SK-N-SH (cell line): ENCODE measurements around the gene IFNL1. TPM values are rescaled to one million over a fixed set of nuclear protein-coding genes. Genes with fewer than 3 reads are reported as not detected.
"Not testable (repeated sequence)": the region's sequence is repeated elsewhere in the genome, so short reads cannot be mapped to it uniquely, and the experiment has no call there.

Source experiments
- CTCF ChIA-PET: fragments of 300-600, 350-600 bp; formaldehyde crosslinking; extraction: SDS; loops from one replicate; lab custom pipeline; 2021; lab: Yijun Ruan, JAX
- POLR2A ChIA-PET: fragments of 350-600 bp; sonication (Branson Sonifier 250); formaldehyde crosslinking; extraction: SDS; loops from one replicate; lab custom pipeline; 2020; ENCODE audit warnings: antibody characterized with exemption, inconsistent platforms; lab: Yijun Ruan, JAX
- DNase-seq: peaks from one replicate; pipeline ENCODE4 v3.0.0; 2012
- H2AFZ ChIP-seq: fragments of 200-600 bp; sonication (generic); 2 replicates; pipeline ENCODE4 v1.8.1; 2016; ENCODE audit warnings: antibody characterized with exemption, mild to moderate bottlenecking, low read depth
- H3F3A ChIP-seq: fragments of 200-600 bp; sonication (generic); replicated peaks from 2 replicates; pipeline ENCODE3; 2016; ENCODE audit warnings: antibody characterized with exemption, mild to moderate bottlenecking; ENCODE audit not compliant: insufficient read depth
- H3K27ac ChIP-seq, 2 experiments: fragments of 200-500 bp in 1 of 2; fragments of 200-600 bp in 1 of 2; sonication (Bioruptor generic) in 1 of 2; sonication (generic), shearing (Covaris generic) in 1 of 2; 2 replicates each; pipeline versions ENCODE4 v1.5.1 to v1.6.1; 2014 to 2016; ENCODE audit warnings: low read depth in 2 of 2, inconsistent platforms in 1 of 2, low read length in 1 of 2, mild to moderate bottlenecking in 1 of 2, mixed read lengths in 1 of 2
- H3K27me3 ChIP-seq: fragments of 200-600 bp; sonication (generic), shearing (Covaris generic); 2 replicates; pipeline ENCODE4 v1.6.1; 2016; ENCODE audit warnings: mixed run types; ENCODE audit not compliant: insufficient read depth
- H3K36me3 ChIP-seq, 2 experiments: fragments of 200-500 bp in 1 of 2; fragments of 200-600 bp in 1 of 2; sonication (Bioruptor generic) in 1 of 2; sonication (generic) in 1 of 2; replicated peaks in 1 of 2; 2 replicates each; pipeline versions ENCODE3 to v1.5.1; 2014 to 2016; ENCODE audit warnings: low read length in 1 of 2, mild to moderate bottlenecking in 1 of 2; ENCODE audit not compliant: insufficient read depth in 2 of 2, control insufficient read depth in 1 of 2
- H3K4me1 ChIP-seq, 2 experiments: fragments of 200-500 bp in 1 of 2; fragments of 200-600 bp in 1 of 2; sonication (Bioruptor generic) in 1 of 2; sonication (generic), shearing (Covaris generic) in 1 of 2; 2 replicates each; pipeline versions ENCODE4 v1.5.1 to v1.6.1; 2014 to 2016; ENCODE audit warnings: low read depth in 1 of 2, low read length in 1 of 2, mixed run types in 1 of 2; ENCODE audit not compliant: insufficient read depth in 2 of 2, control insufficient read depth in 1 of 2
- H3K4me2 ChIP-seq: fragments of 200-600 bp; sonication (generic), shearing (Covaris generic); 2 replicates; pipeline ENCODE4 v1.6.1; 2017; ENCODE audit warnings: mixed run types
- H3K4me3 ChIP-seq, 2 experiments: fragments of 200-500 bp in 1 of 2; fragments of 200-600 bp in 1 of 2; sonication (Bioruptor generic) in 1 of 2; sonication (generic), shearing (Covaris generic) in 1 of 2; 2 replicates each; pipeline versions ENCODE4 v1.5.1 to v1.8.1; 2014 to 2016; ENCODE audit warnings: low read depth in 2 of 2, inconsistent platforms in 1 of 2, low read length in 1 of 2, mild to moderate bottlenecking in 1 of 2, mixed read lengths in 1 of 2, moderate library complexity in 1 of 2
- H3K79me2 ChIP-seq: fragments of 200-600 bp; sonication (generic); 2 replicates; pipeline ENCODE4 v1.8.1; 2017; ENCODE audit warnings: mild to moderate bottlenecking; ENCODE audit not compliant: insufficient read depth
- H3K9ac ChIP-seq: fragments of 200-600 bp; sonication (generic); 2 replicates; pipeline ENCODE4 v1.6.1; 2017; ENCODE audit warnings: mixed run types
- H3K9me2 ChIP-seq: fragments of 200-600 bp; sonication (generic); 2 replicates; pipeline ENCODE4 v1.6.1; 2017; ENCODE audit warnings: mixed run types
- H3K9me3 ChIP-seq: fragments of 200-600 bp; sonication (generic); 2 replicates; pipeline ENCODE4 v1.6.1; 2017; ENCODE audit warnings: mixed run types, mild to moderate bottlenecking, moderate library complexity
- H4K20me1 ChIP-seq: fragments of 200-600 bp; sonication (generic); 2 replicates; pipeline ENCODE4 v1.6.1; 2017; ENCODE audit warnings: mild to moderate bottlenecking, mixed run types; ENCODE audit not compliant: insufficient read depth
- EZH2phosphoT487 ChIP-seq: fragments of 200-600 bp; sonication (generic); IDR thresholded peaks from 2 replicates; pipeline ENCODE4 v1.6.1; 2017; ENCODE audit warnings: low read depth, mixed run types, mild to moderate bottlenecking, antibody characterized with exemption, moderate library complexity, borderline replicate concordance
- MEF2A ChIP-seq: IDR thresholded peaks from 2 replicates; pipeline ENCODE4 v1.4.0; 2012; ENCODE audit warnings: low read depth, borderline replicate concordance
- NFIC ChIP-seq: IDR thresholded peaks from 2 replicates; pipeline ENCODE4 v1.4.0; 2012; ENCODE audit warnings: borderline replicate concordance
- SIN3A ChIP-seq: IDR thresholded peaks from 2 replicates; pipeline ENCODE4 v1.6.1; 2012; ENCODE audit warnings: low read depth, mild to moderate bottlenecking, low read length, moderate library complexity, borderline replicate concordance
- TCF12 ChIP-seq: IDR thresholded peaks from 2 replicates; pipeline ENCODE4 v1.4.0; 2012
- TEAD4 ChIP-seq: IDR thresholded peaks from 2 replicates; pipeline ENCODE4 v1.4.0; 2012; ENCODE audit warnings: mild to moderate bottlenecking, borderline replicate concordance; ENCODE audit not compliant: insufficient read depth
- WGBS: methylation state at CpG from one replicate; pipeline ENCODE4 v1.1.6; 2017; ENCODE audit warnings: low lambda C conversion rate; 5-methylcytosine and 5-hydroxymethylcytosine counted together
- polyA plus RNA-seq, 3 experiments: library from polyadenylated mRNA; depleted of rRNA; stranded (reverse); fragments of >200 nt; gene quantifications; 2 replicates each; pipeline ENCODE4 v1.2.3, GENCODE V29; 2012
- TF ChIP-seq, protein P1 (sequence below): IDR thresholded peaks from 2 replicates; pipeline ENCODE4 v1.4.0; 2012; ENCODE audit warnings: low read depth, borderline replicate concordance

Gene IFNL1
- polyA plus RNA-seq, 1 of the 3 experiments (the other 2 are of a cell fraction), result not detected

- TF ChIP-seq SIN3A (no peak), TEAD4 (no peak)
Measured at GRCh38 chr19:39264306-39265290, 31.6 kb upstream of the IFNL1 start (continued).

GRCh38 chr19:39265321-39265916 is 30.8 kb upstream of the IFNL1 start:
- Histone ChIP-seq H3K9me2 (no peaks in the 10 kb centered on the region), H3K9ac (no peak overlapping the region), H4K20me1 (no peaks in the 10 kb centered on the region), H3K4me3 (no peak overlapping the region), H3K27me3 (peaks cover 10% of the 10 kb centered on the region; the same call in 1 of the 2 replicates), H3F3A (no peaks in the 10 kb centered on the region), H3K36me3 (no peaks in the 10 kb centered on the region), H3K4me2 (no peak overlapping the region), H2AFZ (no peak overlapping the region)
- CTCF ChIA-PET, result no interaction called here
- no peak for DNase-seq
- 59% methylated on average over 34 of the region's 39 CpGs for WGBS
- POLR2A ChIA-PET, result no interaction called here
- no peak for TF ChIP-seq NFIC
- TF ChIP-seq, protein P1, sequence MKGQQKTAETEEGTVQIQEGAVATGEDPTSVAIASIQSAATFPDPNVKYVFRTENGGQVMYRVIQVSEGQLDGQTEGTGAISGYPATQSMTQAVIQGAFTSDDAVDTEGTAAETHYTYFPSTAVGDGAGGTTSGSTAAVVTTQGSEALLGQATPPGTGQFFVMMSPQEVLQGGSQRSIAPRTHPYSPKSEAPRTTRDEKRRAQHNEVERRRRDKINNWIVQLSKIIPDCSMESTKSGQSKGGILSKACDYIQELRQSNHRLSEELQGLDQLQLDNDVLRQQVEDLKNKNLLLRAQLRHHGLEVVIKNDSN, result no peak
- TF ChIP-seq TCF12, result no peak
- TF ChIP-seq MEF2A, result no peak
- no peak for TF ChIP-seq EZH2phosphoT487
- TF ChIP-seq, all 33 proteins: peak for 0
- Histone ChIP-seq H3K79me2 (no peaks in the 10 kb centered on the region), H3K9me3 (no peaks in the 10 kb centered on the region), H3K27ac (no peak overlapping the region), H3K4me1 (no peaks in the 10 kb centered on the region)

GRCh38 chr19:39268085-39268484 is 28.1 kb upstream of the IFNL1 start, which contains the start of gene IFNL2:
Gene IFNL2, plus strand, starts transcription at chr19:39268396. Its CDS starts 173 bp downstream, at chr19:39268569.
- H3K4me3 ChIP-seq, H4K20me1 ChIP-seq, H2AFZ ChIP-seq, H3K9me2 ChIP-seq, POLR2A ChIA-PET, H3K4me2 ChIP-seq, H3K79me2 ChIP-seq, CTCF ChIA-PET, H3K36me3 ChIP-seq, DNase-seq, H3K27ac ChIP-seq, H3K4me1 ChIP-seq, H3F3A ChIP-seq, H3K9me3 ChIP-seq, H3K27me3 ChIP-seq, H3K9ac ChIP-seq: not testable (repeated sequence)
- WGBS, result no CpG with 5 or more reads among the region's 1 CpG

DNA sequence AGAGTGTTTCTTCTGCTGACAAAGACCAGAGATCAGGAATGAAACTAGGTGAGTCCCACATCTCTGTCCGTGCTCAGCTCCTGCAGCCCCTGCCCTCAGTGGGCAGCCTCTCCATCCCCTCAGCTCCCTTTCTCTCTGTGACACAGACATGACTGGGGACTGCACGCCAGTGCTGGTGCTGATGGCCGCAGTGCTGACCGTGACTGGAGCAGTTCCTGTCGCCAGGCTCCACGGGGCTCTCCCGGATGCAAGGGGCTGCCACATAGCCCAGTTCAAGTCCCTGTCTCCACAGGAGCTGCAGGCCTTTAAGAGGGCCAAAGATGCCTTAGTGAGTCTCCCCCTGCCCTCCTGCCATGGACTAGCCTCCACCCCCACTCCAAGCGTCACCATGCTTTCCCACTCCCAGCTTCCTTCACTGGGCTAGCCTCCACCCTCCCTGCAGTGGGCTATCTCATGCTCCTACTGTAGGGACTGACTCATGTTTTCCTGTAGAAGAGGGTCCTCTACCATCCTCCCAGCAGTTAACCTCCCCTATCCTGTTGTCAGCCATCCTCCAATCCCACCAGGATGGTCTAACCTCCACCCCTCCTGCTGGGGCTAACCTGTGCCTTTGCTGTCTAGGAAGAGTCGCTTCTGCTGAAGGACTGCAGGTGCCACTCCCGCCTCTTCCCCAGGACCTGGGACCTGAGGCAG is 27.5 kb upstream of the IFNL1 start:
- H3K4me2 ChIP-seq, H4K20me1 ChIP-seq, CTCF ChIA-PET, H3K9ac ChIP-seq, H3F3A ChIP-seq, H3K9me2 ChIP-seq, H3K36me3 ChIP-seq, H3K4me1 ChIP-seq, H3K4me3 ChIP-seq, POLR2A ChIA-PET, H2AFZ ChIP-seq, H3K27ac ChIP-seq, DNase-seq, H3K79me2 ChIP-seq, H3K27me3 ChIP-seq, H3K9me3 ChIP-seq: not testable (repeated sequence)
- WGBS, result 58% methylated on average over 9 of the region's 10 CpGs

- H3K9me3 ChIP-seq, H3K4me3 ChIP-seq, POLR2A ChIA-PET, H3K4me1 ChIP-seq, H3K27me3 ChIP-seq, H3K4me2 ChIP-seq, CTCF ChIA-PET, H3K9me2 ChIP-seq, DNase-seq, H3K9ac ChIP-seq, H4K20me1 ChIP-seq, H3K27ac ChIP-seq, H3F3A ChIP-seq, H3K36me3 ChIP-seq, H2AFZ ChIP-seq, H3K79me2 ChIP-seq: not testable (repeated sequence)
- 54% methylated on average over 10 of the region's 10 CpGs for WGBS
Measured at GRCh38 chr19:39269369-39269768, 26.8 kb upstream of the IFNL1 start.
